A172 (cell line): ENCODE results near the gene RORB. TPM values are rescaled to one million over a fixed set of nuclear protein-coding genes. Genes with fewer than 3 reads are reported as not detected.
"Not testable (repeated sequence)": the region's sequence is repeated elsewhere in the genome, so short reads cannot be mapped to it uniquely, and the experiment has no call there.

Experiments
- DNase-seq: peaks from one replicate; pipeline ENCODE4 v3.0.0-alpha.2; 2015; ENCODE audit warnings: low spot score
- total RNA-seq: library from RNA; depleted of rRNA; stranded (reverse); fragments of >200 nt; shearing (Covaris generic); gene quantifications from 2 replicates; pipeline ENCODE4 v1.2.3, GENCODE V29; 2014

RORB gene
- total RNA-seq, 1 experiment from 2014 or later, result not detected

DNA sequence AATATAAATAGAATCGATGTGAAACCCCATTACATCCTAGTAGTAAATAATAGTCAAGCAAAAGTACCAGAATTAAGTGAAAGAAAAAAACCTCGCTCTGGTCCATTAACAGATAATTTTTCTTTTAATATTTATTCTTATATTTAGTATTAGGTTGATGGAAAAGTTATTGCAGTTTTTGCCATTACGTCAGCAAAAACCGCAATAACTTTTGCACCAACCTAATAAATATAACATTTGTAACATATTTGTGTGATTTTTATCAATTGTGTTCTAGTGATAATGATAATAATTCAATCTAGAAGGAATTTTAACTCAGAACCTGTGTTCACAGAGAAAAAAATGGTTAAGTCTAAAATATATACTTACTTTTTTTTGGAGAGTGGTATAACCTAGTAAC lies 16.1 kb downstream of the RORB start:
- no peak for DNase-seq

GRCh38 chr9:74517188-74517587 lies 20.1 kb downstream of the RORB start:
- DNase-seq, result no peak

DNA sequence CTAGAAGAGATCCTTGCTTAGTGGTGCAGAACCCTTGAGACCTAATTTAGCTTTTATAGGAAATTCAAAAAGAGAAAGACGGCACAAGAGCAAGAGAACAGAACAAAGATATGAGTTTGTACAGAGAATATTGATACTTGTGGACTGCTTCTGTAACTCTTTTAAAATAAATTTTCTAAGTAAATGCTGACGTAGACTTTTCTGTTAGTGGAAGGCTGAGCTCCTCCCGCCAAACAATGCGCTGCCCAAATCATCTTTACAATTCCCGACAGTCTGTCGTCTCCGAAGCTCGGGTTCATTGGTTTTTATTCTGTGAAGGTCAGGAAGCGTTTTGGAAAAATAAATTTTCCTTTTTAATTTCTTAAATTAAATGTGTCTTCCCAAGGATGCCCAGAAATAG lies 22.3 kb downstream of the RORB start:
- DNase-seq, result no peak

- no peak for DNase-seq
Measured at GRCh38 chr9:74521009-74521408, 23.9 kb downstream of the RORB start.

- no peak for DNase-seq
Measured at GRCh38 chr9:74524289-74524688, 27.2 kb downstream of the RORB start.

DNA sequence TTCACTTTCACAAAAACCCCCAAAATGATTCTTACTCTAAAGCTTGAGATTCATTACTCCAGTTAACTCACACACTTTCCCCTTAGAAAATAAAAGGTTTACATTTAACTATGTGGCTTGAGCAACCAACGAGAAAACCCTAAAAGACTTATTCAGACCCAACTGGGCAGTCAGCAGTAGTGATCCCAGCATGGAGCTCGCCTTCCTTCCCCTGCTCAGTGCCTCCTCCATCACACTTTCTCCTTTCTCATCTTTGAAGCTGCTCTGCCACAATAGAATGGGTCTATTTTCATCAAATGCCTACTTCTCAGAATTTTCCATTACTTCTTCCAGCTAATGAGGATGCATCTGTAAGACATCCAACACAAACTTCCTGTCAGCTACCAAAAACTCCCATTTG lies 29.1 kb downstream of the RORB start:
- DNase-seq, result no peak

GRCh38 chr9:74527718-74528117 lies 30.6 kb downstream of the RORB start:
- no peak for DNase-seq

DNA sequence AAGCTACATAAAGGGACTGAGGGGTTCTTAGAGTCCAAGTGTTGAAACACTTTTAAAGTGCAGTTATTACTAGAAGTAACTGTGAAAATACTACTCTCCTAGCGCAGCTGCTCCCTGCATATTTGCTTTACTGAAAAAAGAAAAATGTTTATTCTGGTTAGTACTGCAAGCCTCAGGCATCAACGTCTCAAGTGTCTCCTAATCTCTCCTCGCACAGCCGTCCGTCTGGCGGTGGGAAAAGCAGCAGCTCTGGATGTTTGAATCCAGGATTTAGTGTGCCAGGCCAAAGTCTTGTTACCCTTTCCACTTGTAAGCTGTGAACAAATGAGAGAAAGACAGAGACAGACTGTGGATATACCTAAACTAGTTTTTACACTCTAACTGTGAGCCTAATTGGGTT lies 31.1 kb downstream of the RORB start:
- no peak for DNase-seq

- DNase-seq, result not testable (repeated sequence)
Measured at GRCh38 chr9:74530458-74530857, 33.3 kb downstream of the RORB start.

DNA sequence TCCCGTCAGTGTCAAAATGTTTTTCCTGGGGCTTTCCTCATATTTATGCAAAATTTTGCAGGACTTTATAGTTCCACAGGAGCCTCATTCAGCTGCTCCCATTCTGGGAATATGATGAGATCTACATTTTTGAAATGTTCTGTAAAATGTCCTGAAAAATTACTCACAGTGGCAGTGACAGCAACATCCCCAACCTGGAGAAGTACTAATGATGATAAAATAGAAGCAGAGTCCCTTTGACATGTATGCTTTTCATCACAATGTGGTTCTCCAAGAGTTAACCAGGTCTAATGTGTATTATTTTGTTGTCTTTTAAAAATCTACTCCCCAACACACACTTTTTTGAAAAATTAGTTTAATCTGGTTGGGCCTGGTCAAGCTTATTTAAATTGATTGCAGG lies 36.1 kb downstream of the RORB start:
- no peak for DNase-seq

DNA sequence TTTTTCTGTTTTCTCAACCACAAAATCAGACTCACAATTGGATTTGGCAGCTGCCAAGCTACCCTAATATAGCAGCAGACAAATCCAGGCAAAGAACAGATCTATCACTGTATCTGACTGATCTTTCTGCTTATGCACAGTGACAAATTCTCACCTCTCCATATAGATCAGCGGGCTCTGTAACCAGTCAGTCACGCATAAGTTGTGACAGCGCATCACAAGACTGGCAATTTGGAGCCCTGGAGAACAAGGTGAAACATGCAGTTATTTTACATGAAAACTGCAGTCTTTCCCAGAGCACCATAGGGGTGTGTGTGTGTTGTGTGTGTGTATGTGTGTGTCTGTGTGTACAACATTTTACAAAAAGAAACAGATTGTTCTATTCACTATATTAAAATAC lies 37.7 kb downstream of the RORB start:
- DNase-seq, result no peak

DNA sequence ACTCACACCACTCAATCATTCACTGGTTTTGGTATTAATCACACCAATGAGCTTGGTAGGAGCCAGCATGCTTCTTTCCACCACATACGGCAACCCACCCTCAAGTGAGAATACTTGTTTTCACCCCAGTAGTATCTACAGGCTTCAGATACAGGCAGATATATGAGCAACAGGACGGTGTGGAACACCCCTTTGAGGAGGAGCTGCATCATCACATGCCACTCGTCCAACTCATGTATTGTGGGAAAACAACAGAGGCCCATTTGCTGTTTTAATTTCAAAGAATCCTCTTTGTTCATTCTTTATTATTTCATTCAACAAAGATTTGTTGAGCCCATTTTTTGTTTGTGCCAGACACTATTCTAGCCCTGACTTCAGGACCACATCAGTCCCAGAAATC lies 46.0 kb downstream of the RORB start:
- no peak for DNase-seq

GRCh38 chr9:74551266-74551665 lies 54.1 kb downstream of the RORB start:
- DNase-seq, result no peak

DNA sequence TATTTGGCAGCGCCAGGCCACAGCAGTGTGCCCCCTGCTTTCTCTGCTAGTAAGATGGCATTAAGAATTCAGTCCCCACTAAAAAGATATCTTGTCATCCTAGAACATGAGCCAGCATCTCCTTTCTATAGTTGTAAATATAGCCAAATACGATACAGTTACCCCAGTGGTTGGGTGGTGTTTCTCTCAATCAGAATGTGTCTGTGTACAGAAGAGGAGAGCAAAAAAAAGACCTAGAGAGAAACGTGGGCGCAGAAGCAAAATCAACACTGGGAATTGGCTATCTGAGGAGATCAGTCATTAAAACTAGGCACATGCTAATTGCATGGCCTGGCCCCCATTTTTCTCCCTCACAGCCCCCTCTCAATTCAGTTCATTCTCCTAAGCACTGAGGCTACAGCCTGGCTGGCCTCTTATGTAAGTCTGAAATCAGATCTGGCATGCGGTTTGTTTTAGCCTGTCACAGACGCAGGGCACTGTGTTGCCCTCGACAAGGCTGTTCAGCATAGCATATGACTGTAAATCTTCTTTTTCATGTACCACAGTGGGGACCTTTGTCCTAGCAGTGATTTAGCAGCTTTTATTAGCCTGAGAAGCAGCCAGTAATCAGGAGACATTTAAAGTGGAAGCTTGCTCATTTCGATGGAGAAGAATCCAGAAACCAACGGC lies 57.8 kb downstream of the RORB start:
- no peak for DNase-seq

DNA sequence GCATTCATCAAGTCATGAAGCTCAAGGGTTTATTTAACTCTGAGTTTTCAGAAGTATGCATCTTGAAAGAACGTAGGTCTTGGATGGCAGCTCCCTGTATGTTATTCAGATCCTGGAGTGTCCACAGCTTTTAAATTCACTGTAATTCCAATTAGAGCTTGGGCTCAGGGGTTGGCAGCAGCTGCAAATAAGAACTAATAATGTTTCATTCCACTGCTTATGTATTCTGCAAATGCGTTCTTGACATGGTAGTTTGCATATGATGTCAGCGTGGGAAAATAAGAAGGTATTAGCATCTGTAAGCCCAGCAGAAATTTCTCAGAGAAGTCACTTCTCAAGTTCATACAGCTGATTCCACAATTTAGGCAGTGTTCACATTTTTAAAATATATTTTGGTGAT lies 58.4 kb downstream of the RORB start:
- DNase-seq, result no peak

GRCh38 chr9:74556685-74557084 lies 59.5 kb downstream of the RORB start:
- no peak for DNase-seq

DNA sequence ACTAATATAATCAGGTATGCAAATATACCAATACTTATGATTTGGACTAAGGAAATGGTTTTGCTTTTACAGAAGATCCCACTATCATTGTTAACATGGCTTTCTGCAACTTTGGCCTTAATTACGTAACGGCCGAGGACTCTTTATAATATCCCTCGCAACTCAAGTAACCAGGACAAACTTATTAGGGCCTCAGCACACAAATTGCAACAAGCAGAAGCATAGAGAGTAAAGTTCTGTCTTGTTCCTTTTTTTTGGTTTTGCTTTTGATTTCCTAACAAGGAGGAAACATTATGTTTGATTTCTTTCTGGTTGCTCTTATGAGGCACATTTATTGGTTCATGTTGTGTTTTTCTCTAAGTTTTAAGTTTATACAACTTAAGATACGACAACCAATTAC lies 60.4 kb downstream of the RORB start:
- no peak for DNase-seq

DNA sequence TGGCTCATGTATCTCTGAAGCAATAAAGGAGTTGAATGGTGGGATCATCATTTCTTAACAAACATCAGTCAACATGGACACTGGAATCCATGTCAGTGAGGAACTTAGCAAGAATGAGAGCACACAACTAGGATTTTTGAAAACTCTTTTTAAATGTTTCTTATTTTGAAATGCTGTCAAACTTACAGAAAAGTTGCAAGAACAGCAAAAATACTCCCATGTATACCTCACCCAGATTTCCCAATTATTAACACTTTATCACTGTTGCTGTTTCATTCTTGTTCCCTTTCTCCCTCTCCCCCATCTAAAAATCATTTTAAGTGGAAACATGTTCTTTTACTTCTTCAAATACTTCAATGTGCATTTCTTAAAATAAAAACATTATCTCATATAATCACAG lies 65.5 kb downstream of the RORB start:
- DNase-seq, result no peak

DNA sequence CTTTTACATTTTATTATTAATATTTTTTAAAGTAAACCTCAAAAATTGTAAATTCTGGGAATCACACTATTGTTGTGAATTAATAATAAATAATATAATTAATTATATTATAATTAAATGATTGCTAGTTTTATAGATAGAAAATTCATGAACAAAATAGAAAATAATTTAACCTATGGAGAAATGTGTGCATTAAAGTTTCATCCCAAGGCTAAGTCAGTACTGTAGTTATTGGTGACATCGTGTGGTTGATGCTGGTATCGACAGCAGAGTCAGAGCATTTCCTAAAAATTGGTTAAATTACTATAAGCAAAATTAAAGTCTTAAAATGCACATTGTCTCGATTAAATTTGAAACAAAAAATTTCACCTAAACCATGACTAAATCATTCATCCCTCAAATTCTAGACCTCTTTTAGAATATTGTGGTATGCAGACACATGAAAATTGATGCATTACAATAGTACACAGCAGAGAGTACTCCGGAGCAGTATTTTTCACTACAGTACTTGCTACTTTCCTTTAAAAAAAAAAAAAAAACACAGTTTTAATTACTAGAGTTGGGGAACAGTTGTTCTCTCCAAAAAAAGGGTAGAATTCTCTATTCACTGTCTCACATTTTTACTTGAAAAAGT lies 73.9 kb downstream of the RORB start:
- peak; percentile 24 for DNase-seq

DNA sequence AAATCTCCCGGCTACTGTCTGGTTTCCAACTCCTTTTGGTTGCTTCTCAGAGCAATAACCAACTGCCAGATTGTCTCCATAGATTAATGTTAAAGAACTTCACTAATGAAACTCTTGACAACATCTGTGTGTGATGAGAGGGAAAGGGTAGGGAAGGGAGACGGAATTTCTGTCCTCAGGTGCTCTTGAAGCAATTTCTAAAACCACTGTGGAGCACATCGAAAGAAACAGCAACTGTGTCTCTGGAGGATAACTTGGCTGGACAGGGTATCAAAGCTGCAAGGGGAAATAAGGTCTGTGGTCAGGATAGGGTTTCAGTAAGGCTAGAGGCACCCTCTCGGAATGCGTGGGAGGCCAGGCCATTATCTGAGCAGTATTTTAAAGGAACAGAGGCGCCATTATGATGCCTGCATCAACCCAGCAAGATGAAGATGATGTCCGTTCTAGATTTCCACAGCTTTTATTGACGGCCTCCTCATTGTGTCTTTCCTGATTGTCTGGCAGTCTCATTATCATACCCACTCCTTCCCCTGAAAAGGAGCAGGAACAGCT lies 76.6 kb downstream of the RORB start:
- DNase-seq, result no peak

DNA sequence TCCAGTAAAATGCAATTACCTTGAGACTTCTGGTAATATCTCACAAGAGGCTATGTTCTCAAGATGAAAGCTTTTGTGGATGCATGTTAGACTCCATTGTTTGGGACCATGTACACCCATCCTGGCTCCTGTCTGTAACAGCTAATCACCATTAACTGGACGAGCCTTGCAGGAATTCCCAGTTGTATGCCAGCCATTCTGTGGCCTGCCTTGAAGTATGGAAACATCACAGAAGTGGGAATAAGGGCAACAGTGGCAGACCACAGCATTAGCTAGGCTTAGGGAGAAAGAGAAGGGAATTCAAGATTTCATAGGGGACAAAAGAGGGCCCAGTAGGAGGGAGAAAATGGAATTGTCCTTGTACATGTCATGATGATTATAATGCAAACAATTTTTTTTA lies 79.0 kb downstream of the RORB start:
- no peak for DNase-seq

DNA sequence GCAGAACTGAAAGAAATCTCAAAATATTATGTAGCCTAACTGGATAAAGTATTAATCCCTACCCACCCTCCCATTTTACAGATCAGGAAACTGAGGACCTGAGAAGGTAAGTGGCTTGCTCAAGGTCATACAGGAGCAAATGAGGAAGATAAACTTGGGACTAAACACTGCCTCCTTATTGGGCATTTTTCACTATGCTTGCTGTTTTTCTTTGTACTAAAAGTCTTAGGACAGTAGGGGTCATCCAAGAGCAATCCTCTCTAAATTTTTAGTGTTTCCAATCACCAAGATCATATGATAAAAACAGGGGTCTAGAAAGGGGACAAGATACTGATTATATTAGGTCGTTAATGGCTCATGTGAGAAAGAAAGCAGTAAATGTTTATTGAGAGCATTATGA lies 80.8 kb downstream of the RORB start:
- DNase-seq, result no peak

- DNase-seq, result no peak
Measured at GRCh38 chr9:74589576-74589975, 92.4 kb downstream of the RORB start.

DNA sequence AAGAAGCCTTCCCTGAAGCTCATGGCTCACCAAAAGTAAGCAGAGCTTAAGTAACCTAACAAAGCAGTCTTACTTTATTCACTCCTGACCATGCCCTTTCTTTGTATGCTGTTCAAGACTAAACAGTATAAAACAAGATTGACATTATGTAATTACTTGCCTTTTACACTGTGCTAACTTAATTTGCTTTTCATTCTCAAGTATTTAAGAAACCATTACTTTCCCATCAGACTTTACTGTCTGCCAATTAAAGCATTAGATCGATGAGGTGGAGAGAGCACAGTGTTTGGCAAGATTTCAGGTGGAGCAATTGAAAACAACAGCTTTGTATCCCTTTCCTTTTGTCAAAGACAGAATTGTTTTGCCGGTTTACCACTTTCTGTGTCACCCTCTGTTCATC lies 98.2 kb downstream of the RORB start:
- DNase-seq, result no peak
